NCI-H526 treated with DMSO at 0.1 percent for 48 hours (cell line): ENCODE measurements around the gene CFAP97D1.

ENCODE experiments used
- DNase-seq: peaks from one replicate; lab custom pipeline; 2025; lab: John Stamatoyannopoulos, UW

The CFAP97D1 gene

GRCh38 chr17:43799047-43799446 is 18.8 kb downstream of the CFAP97D1 start:
- DNase-seq, result no peak

- DNase-seq, result no peak
These were observed 20.5 kb downstream of the CFAP97D1 start for GRCh38 chr17:43800736-43801135.

GRCh38 chr17:43801844-43802243 is 21.6 kb downstream of the CFAP97D1 start:
- no peak for DNase-seq

- no peak for DNase-seq
These were observed 23.5 kb downstream of the CFAP97D1 start for GRCh38 chr17:43803758-43804157.

GRCh38 chr17:43805117-43805516 is 24.9 kb downstream of the CFAP97D1 start:
- DNase-seq, result no peak

GRCh38 chr17:43808076-43808475 is 27.8 kb downstream of the CFAP97D1 start:
- no peak for DNase-seq

GRCh38 chr17:43809121-43809520 is 28.9 kb downstream of the CFAP97D1 start:
- DNase-seq, result peak; percentile 88

- DNase-seq, result no peak
These were observed 30.0 kb downstream of the CFAP97D1 start for GRCh38 chr17:43810226-43810715.

- DNase-seq, result no peak
These were observed 30.6 kb downstream of the CFAP97D1 start for GRCh38 chr17:43810823-43811222.

GRCh38 chr17:43812396-43813265 is 32.4 kb downstream of the CFAP97D1 start:
- DNase-seq, result no peak

- no peak for DNase-seq
These were observed 33.2 kb downstream of the CFAP97D1 start for GRCh38 chr17:43813386-43813785.

GRCh38 chr17:43814026-43814425 is 33.8 kb downstream of the CFAP97D1 start:
- no peak for DNase-seq

- DNase-seq, result no peak
These were observed 34.5 kb downstream of the CFAP97D1 start for GRCh38 chr17:43814714-43815113.

- no peak for DNase-seq
These were observed 36.4 kb downstream of the CFAP97D1 start for GRCh38 chr17:43816336-43817320.

GRCh38 chr17:43817826-43818225 is 37.6 kb downstream of the CFAP97D1 start:
- no peak for DNase-seq

GRCh38 chr17:43818966-43819365 is 38.7 kb downstream of the CFAP97D1 start:
- DNase-seq, result no peak

- DNase-seq, result no peak
These were observed 40.5 kb downstream of the CFAP97D1 start for GRCh38 chr17:43820759-43821158.

GRCh38 chr17:43822570-43823190 is 42.4 kb downstream of the CFAP97D1 start:
- no peak for DNase-seq

GRCh38 chr17:43823350-43824084 is 43.3 kb downstream of the CFAP97D1 start:
- no peak for DNase-seq

- DNase-seq, result no peak
These were observed 45.3 kb downstream of the CFAP97D1 start for GRCh38 chr17:43825567-43825966.

GRCh38 chr17:43826206-43826605 is 46.0 kb downstream of the CFAP97D1 start:
- no peak for DNase-seq
